ENCODE results near the gene UBAP2L.

DNA sequence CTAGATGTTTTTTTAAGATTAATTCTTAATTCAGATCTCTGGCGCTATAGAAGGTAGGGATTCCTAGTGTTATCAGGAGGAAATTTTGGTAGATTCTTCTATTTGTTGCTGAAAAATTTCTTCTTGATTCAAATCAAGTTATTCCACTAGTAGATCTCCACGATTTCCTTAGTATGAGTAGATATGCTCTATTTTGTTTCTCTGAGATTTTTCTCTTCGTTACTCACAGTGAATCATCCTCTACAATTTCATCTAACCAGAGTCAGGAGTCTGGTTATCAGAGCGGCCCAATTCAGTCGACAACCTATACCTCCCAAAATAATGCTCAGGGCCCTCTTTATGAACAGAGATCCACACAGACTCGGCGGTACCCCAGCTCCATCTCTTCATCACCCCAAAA, 32.9 kb downstream of the UBAP2L start:
- TF ChIP-seq, protein P1, sequence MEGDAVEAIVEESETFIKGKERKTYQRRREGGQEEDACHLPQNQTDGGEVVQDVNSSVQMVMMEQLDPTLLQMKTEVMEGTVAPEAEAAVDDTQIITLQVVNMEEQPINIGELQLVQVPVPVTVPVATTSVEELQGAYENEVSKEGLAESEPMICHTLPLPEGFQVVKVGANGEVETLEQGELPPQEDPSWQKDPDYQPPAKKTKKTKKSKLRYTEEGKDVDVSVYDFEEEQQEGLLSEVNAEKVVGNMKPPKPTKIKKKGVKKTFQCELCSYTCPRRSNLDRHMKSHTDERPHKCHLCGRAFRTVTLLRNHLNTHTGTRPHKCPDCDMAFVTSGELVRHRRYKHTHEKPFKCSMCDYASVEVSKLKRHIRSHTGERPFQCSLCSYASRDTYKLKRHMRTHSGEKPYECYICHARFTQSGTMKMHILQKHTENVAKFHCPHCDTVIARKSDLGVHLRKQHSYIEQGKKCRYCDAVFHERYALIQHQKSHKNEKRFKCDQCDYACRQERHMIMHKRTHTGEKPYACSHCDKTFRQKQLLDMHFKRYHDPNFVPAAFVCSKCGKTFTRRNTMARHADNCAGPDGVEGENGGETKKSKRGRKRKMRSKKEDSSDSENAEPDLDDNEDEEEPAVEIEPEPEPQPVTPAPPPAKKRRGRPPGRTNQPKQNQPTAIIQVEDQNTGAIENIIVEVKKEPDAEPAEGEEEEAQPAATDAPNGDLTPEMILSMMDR (IDR thresholded peaks at IDR 0.05) = no peak
- no peak for TF ChIP-seq POLR2A (IDR thresholded peaks at IDR 0.05)

All from lower leg skin (tissue), 3 donors.